ENCODE measurements around the gene ZNF853. TPM values are rescaled to one million over a fixed set of nuclear protein-coding genes. Genes with fewer than 3 reads are reported as not detected.

ZNF853 gene
- total RNA-seq, 1 experiment from 2014 or later: 7.9 TPM

GRCh38 chr7:6623589-6624245, 8.3 kb downstream of the ZNF853 start:
- POLR2A ChIA-PET (ENCODE audit: unreplicated experiment): interaction anchor here (0.6 kb wide), 2 partner anchors 11 to 12 kb away, joined by 5 to 16 read pairs; no protein-coding TSS in a partner anchor
- Histone ChIP-seq H3K27ac (no peak overlapping the region), H3K79me2 (ENCODE audit: low read depth) (no peaks in the 10 kb centered on the region), H3K4me3 (no peak overlapping the region), H3K4me1 (replicated peaks; ENCODE audit: insufficient read depth) (no peaks in the 10 kb centered on the region), H2AFZ (no peak overlapping the region), H3K27me3 (ENCODE audit: insufficient read depth, low read depth) (no peaks in the 10 kb centered on the region), H3F3A (ENCODE audit: insufficient read depth, low read depth) (no peaks in the 10 kb centered on the region), H3K4me2 (no peak overlapping the region), H3K9me2 (ENCODE audit: insufficient read depth) (no peaks in the 10 kb centered on the region), H3K36me3 (ENCODE audit: low read depth) (no peaks in the 10 kb centered on the region), H3K9me3 (ENCODE audit: insufficient read depth, low read depth) (no peaks in the 10 kb centered on the region), H4K20me1 (ENCODE audit: insufficient read depth) (no peaks in the 10 kb centered on the region)
- CTCF ChIA-PET: no interaction called here
- intact Hi-C loops (cut with micrococcal nuclease; ENCODE audit: unreplicated experiment): no loop called here
- BruUV-seq (replicated peaks): no TSS peak
- no peak for DNase-seq
- no peak for TF ChIP-seq CTCF (conservative IDR thresholded peaks at IDR 0.05)
- no peak for TF ChIP-seq EZH2 (IDR thresholded peaks at IDR 0.05; ENCODE audit: low read depth)

GRCh38 chr7:6624246-6624611, 8.8 kb downstream of the ZNF853 start:
- H3K36me3 ChIP-seq (ENCODE audit: low read depth): no peaks in the 10 kb centered on the region
- no peak overlapping the region for H3K4me3 ChIP-seq
- BruUV-seq (replicated peaks): no TSS peak
- no peak overlapping the region for H2AFZ ChIP-seq
- no peaks in the 10 kb centered on the region for H3K9me2 ChIP-seq (ENCODE audit: insufficient read depth)
- intact Hi-C loops (cut with micrococcal nuclease; ENCODE audit: unreplicated experiment): no loop called here
- no peaks in the 10 kb centered on the region for H3K27me3 ChIP-seq (ENCODE audit: insufficient read depth, low read depth)
- H3F3A ChIP-seq (ENCODE audit: insufficient read depth, low read depth): no peaks in the 10 kb centered on the region
- POLR2A ChIA-PET (ENCODE audit: unreplicated experiment): interaction anchor here (0.6 kb wide), 2 partner anchors 11 to 13 kb away, joined by 5 to 16 read pairs; no protein-coding TSS in a partner anchor
- CTCF ChIA-PET: no interaction called here
- no peak for DNase-seq
- H3K27ac ChIP-seq: no peak overlapping the region
- TF ChIP-seq CTCF (conservative IDR thresholded peaks at IDR 0.05): no peak
- TF ChIP-seq EZH2 (IDR thresholded peaks at IDR 0.05; ENCODE audit: low read depth): no peak
- no peak overlapping the region for H3K4me2 ChIP-seq
- no peaks in the 10 kb centered on the region for H3K4me1 ChIP-seq (replicated peaks; ENCODE audit: insufficient read depth)
- H4K20me1 ChIP-seq (ENCODE audit: insufficient read depth): no peaks in the 10 kb centered on the region
- no peaks in the 10 kb centered on the region for H3K9me3 ChIP-seq (ENCODE audit: insufficient read depth, low read depth)
- no peaks in the 10 kb centered on the region for H3K79me2 ChIP-seq (ENCODE audit: low read depth)

GRCh38 chr7:6628045-6628444, 12.6 kb downstream of the ZNF853 start:
- Histone ChIP-seq H3K4me2 (no peak overlapping the region), H3K4me1 (replicated peaks; ENCODE audit: insufficient read depth) (peaks cover 12% of the 10 kb centered on the region), H3F3A (ENCODE audit: insufficient read depth, low read depth) (peaks cover 17% of the 10 kb centered on the region), H3K9me3 (ENCODE audit: insufficient read depth, low read depth) (no peaks in the 10 kb centered on the region), H3K36me3 (ENCODE audit: low read depth) (no peaks in the 10 kb centered on the region), H4K20me1 (ENCODE audit: insufficient read depth) (no peaks in the 10 kb centered on the region), H3K4me3 (no peak overlapping the region), H3K27ac (no peak overlapping the region), H3K79me2 (ENCODE audit: low read depth) (no peaks in the 10 kb centered on the region), H2AFZ (no peak overlapping the region), H3K27me3 (ENCODE audit: insufficient read depth, low read depth) (no peaks in the 10 kb centered on the region), H3K9me2 (ENCODE audit: insufficient read depth) (no peaks in the 10 kb centered on the region)
- no peak for DNase-seq
- BruUV-seq (replicated peaks): no TSS peak
- CTCF ChIA-PET: no interaction called here
- intact Hi-C loops (cut with micrococcal nuclease; ENCODE audit: unreplicated experiment): no loop called here
- POLR2A ChIA-PET (ENCODE audit: unreplicated experiment): no interaction called here
- TF ChIP-seq EZH2 (IDR thresholded peaks at IDR 0.05; ENCODE audit: low read depth) (no peak), CTCF (conservative IDR thresholded peaks at IDR 0.05) (no peak)
